PC-9 (cell line): ENCODE data around the gene MGAT5. TPM values are rescaled to one million over a fixed set of nuclear protein-coding genes. Genes with fewer than 3 reads are reported as not detected.

Source experiments
- BruUV-seq: library from RNA; stranded (reverse); fragments of 400-500 nt; replicated peaks from 2 replicates; lab custom pipeline; 2021; lab: Mats Ljungman, UMichigan
- CTCF ChIA-PET: fragments of 300-600 bp; sonication (Branson Sonifier 250); formaldehyde crosslinking; loops from one replicate; lab custom pipeline; 2022; ENCODE audit warnings: antibody characterized with exemption; lab: Charles Lee
- POLR2A ChIA-PET: fragments of 300-600 bp; sonication (Branson Sonifier 250); formaldehyde crosslinking; loops from one replicate; lab custom pipeline; 2022; ENCODE audit warnings: antibody characterized with exemption; ENCODE audit not compliant: unreplicated experiment; lab: Charles Lee
- DNase-seq, 2 experiments: peaks; one replicate each; pipeline versions ENCODE4 v3.0.0 to v3.0.0-alpha.2; 2015 to 2022; ENCODE audit warnings: mixed read lengths in 1 of 2
- H2AFZ ChIP-seq: fragments of 200-600 bp; sonication (generic); 2 replicates; pipeline ENCODE4 v1.8.1; 2017; ENCODE audit warnings: antibody characterized with exemption
- H3F3A ChIP-seq: fragments of 200-600 bp; sonication (generic); 2 replicates; pipeline ENCODE4 v1.8.1; 2017; ENCODE audit warnings: antibody characterized with exemption, mild to moderate bottlenecking, low read depth; ENCODE audit not compliant: insufficient read depth
- H3K27ac ChIP-seq: fragments of 200-600 bp; sonication (generic); 2 replicates; pipeline ENCODE4 v1.6.1; 2016; ENCODE audit warnings: mixed run types
- H3K27me3 ChIP-seq: fragments of 200-600 bp; sonication (generic); 2 replicates; pipeline ENCODE4 v1.6.1; 2016; ENCODE audit warnings: low read depth, mixed run types; ENCODE audit not compliant: insufficient read depth
- H3K36me3 ChIP-seq: fragments of 200-600 bp; sonication (generic); 2 replicates; pipeline ENCODE4 v1.6.1; 2016; ENCODE audit warnings: low read depth, mixed run types
- H3K4me1 ChIP-seq: fragments of 200-600 bp; sonication (generic); replicated peaks from 2 replicates; pipeline ENCODE4 v1.6.1; 2016; ENCODE audit warnings: mixed run types; ENCODE audit not compliant: insufficient read depth
- H3K4me2 ChIP-seq: fragments of 200-600 bp; sonication (generic); 2 replicates; pipeline ENCODE4 v1.6.1; 2017; ENCODE audit warnings: mixed run types
- H3K4me3 ChIP-seq: fragments of 200-600 bp; sonication (generic); 2 replicates; pipeline ENCODE4 v1.6.1; 2016; ENCODE audit warnings: mixed run types
- H3K79me2 ChIP-seq: fragments of 200-600 bp; sonication (generic); 2 replicates; pipeline ENCODE4 v1.6.1; 2017; ENCODE audit warnings: low read depth, mixed run types
- H3K9me2 ChIP-seq: fragments of 200-600 bp; sonication (generic); 2 replicates; pipeline ENCODE4 v1.8.1; 2017; ENCODE audit warnings: mild to moderate bottlenecking; ENCODE audit not compliant: insufficient read depth
- H3K9me3 ChIP-seq: fragments of 200-600 bp; sonication (generic); 2 replicates; pipeline ENCODE4 v1.8.1; 2016; ENCODE audit warnings: low read depth; ENCODE audit not compliant: insufficient read depth
- H4K20me1 ChIP-seq: fragments of 200-600 bp; sonication (generic); 2 replicates; pipeline ENCODE4 v1.8.1; 2017; ENCODE audit not compliant: insufficient read depth
- EZH2 ChIP-seq: fragments of 200-600 bp; sonication (generic); IDR thresholded peaks from 2 replicates; pipeline ENCODE4 v1.8.0; 2017; ENCODE audit warnings: antibody characterized with exemption, low read depth
- intact Hi-C: fragments of 100-400 bp; cut with micrococcal nuclease; formaldehyde crosslinking; loops from one replicate; pipeline ENCODE4 v1.10.0; 2022; ENCODE audit not compliant: unreplicated experiment
- total RNA-seq: library from RNA; stranded (reverse); gene quantifications from 2 replicates; pipeline ENCODE4 v1.2.3, GENCODE V29; 2021
- TF ChIP-seq, protein P1 (sequence below): fragments of 200-600 bp; sonication (generic); conservative IDR thresholded peaks from 2 replicates; pipeline ENCODE4 v1.6.1; 2017; ENCODE audit warnings: mixed run types, antibody characterized with exemption, mild to moderate bottlenecking, moderate library complexity

MGAT5 gene
- total RNA-seq, 1 experiment from 2014 or later, result 33.5 TPM

DNA sequence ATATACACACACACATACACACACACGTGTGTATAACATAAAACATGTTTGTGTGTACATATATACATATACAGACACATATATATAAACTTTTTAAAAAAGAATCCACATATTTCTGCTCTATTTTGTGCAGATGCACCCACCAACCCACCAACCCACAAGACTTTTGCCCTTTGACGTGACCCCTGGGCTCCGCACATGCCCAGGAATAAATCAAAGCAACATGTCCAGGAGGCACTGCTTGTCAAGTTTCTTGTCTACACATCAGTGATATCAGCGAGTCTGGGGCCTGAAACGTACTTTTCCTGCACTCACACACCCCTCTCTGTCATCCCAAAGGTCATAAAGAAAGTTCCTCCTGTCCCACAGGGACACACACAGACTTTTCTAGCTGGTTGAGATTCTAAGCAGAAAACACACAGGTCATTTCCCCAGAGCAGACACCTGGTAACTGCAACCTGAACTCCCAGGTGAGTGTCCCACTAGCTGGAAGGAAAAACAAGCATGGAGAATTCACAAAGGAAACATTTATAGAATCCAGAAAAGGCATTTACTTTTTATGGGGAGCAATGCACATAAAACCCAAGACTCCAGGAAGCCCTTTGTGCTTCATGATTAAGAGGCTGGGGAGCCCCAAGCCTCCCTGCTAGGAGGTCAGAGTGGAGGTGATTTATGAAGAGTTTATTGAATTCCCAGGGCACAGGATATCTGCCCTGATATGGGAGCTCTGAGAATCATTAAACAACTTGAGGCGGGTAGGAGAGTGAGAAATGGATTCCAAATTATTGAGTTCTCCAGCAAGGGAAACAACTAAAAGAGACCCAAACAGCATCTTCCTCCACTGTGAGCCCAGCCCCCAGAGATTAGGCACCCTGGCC, 211.6 kb downstream of the MGAT5 start:
- ChIA-PET CTCF (no interaction called here), POLR2A (no interaction called here)
- no peaks in the 10 kb centered on the region for H3K9me2 ChIP-seq
- no peaks in the 10 kb centered on the region for H4K20me1 ChIP-seq
- no peak overlapping the region for H3K4me3 ChIP-seq
- H3K4me2 ChIP-seq, result no peak overlapping the region
- BruUV-seq, result no TSS peak
- H3K9me3 ChIP-seq, result no peaks in the 10 kb centered on the region
- no peaks in the 10 kb centered on the region for H3F3A ChIP-seq
- H3K36me3 ChIP-seq, result no peaks in the 10 kb centered on the region
- H3K27ac ChIP-seq, result no peak overlapping the region
- TF ChIP-seq EZH2, result no peak
- TF ChIP-seq, protein P1, sequence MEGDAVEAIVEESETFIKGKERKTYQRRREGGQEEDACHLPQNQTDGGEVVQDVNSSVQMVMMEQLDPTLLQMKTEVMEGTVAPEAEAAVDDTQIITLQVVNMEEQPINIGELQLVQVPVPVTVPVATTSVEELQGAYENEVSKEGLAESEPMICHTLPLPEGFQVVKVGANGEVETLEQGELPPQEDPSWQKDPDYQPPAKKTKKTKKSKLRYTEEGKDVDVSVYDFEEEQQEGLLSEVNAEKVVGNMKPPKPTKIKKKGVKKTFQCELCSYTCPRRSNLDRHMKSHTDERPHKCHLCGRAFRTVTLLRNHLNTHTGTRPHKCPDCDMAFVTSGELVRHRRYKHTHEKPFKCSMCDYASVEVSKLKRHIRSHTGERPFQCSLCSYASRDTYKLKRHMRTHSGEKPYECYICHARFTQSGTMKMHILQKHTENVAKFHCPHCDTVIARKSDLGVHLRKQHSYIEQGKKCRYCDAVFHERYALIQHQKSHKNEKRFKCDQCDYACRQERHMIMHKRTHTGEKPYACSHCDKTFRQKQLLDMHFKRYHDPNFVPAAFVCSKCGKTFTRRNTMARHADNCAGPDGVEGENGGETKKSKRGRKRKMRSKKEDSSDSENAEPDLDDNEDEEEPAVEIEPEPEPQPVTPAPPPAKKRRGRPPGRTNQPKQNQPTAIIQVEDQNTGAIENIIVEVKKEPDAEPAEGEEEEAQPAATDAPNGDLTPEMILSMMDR, result no peak
- intact Hi-C loops, result loop anchor here (1.0 to 10.0 kb wide), 3 partner anchors 313 to 1249 kb away; no protein-coding TSS in a partner anchor
- H3K4me1 ChIP-seq, result no peaks in the 10 kb centered on the region
- no peaks in the 10 kb centered on the region for H3K79me2 ChIP-seq
- H3K27me3 ChIP-seq, result no peaks in the 10 kb centered on the region
- no peak overlapping the region for H2AFZ ChIP-seq
- DNase-seq, result no peak

DNA sequence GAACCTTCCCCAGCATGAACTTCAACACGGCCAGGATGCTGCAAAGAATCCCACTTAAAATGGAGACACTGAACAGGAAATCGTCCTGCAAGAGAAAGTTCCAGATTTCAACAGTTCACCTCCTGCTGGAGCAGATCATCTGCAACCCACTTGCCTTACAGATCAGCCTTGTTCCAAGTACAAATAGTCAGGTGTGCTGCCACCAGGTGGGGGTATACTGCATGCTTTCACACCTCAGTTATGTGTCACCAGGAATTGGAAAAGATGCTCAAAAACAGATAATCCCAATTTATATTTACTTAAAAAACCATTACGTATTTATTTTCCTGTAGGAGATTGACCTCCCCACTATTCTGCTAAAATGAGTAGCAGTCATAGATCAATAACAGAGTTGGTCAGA, 212.3 kb downstream of the MGAT5 start:
- no TSS peak for BruUV-seq
- ChIA-PET POLR2A (no interaction called here), CTCF (no interaction called here)
- Histone ChIP-seq H3F3A (no peaks in the 10 kb centered on the region), H3K4me1 (no peaks in the 10 kb centered on the region), H4K20me1 (no peaks in the 10 kb centered on the region), H3K79me2 (no peaks in the 10 kb centered on the region), H3K36me3 (no peaks in the 10 kb centered on the region), H3K4me3 (no peak overlapping the region), H3K9me2 (no peaks in the 10 kb centered on the region), H3K9me3 (no peaks in the 10 kb centered on the region), H3K4me2 (no peak overlapping the region), H3K27me3 (no peaks in the 10 kb centered on the region), H3K27ac (no peak overlapping the region), H2AFZ (no peak overlapping the region)
- TF ChIP-seq EZH2, result no peak
- TF ChIP-seq, protein P1, result peak; percentile 80
- intact Hi-C loops, result loop anchor here (1.0 to 10.0 kb wide), 3 partner anchors 313 to 1249 kb away; no protein-coding TSS in a partner anchor
- peak; percentile 39 to 45 for DNase-seq

DNA sequence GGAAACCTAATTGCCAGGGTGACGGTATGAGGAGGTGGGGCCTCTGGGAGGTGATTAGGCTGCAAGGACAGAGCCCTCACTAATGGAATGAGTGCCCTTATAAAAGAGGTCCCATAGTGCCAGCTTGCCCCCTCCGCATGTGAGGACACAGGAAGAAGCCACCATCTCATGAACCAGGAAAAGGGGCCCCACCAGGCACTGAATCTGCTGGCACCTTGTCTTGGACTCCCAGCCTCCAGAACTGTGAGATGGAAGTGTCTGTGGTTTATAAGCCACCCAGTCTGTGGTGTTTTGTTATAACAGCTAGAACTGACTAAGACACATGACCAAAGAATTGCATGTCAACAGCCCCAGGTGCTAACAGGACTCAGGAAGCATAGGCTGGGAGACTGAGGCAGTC, 214.3 kb downstream of the MGAT5 start:
- Histone ChIP-seq H3K9me2 (no peaks in the 10 kb centered on the region), H3F3A (no peaks in the 10 kb centered on the region), H3K79me2 (no peaks in the 10 kb centered on the region), H3K27ac (no peak overlapping the region), H4K20me1 (no peaks in the 10 kb centered on the region), H3K9me3 (no peaks in the 10 kb centered on the region), H3K4me3 (no peak overlapping the region), H3K4me2 (no peak overlapping the region), H3K27me3 (no peaks in the 10 kb centered on the region), H2AFZ (no peak overlapping the region), H3K36me3 (no peaks in the 10 kb centered on the region), H3K4me1 (no peaks in the 10 kb centered on the region)
- no TSS peak for BruUV-seq
- no peak for DNase-seq
- intact Hi-C loops, result loop anchor here (10.0 kb wide), 1 partner anchor 1247 kb away; no protein-coding TSS in a partner anchor
- no peak for TF ChIP-seq EZH2
- TF ChIP-seq, protein P1, result no peak
- CTCF ChIA-PET, result interaction anchor here (0.6 kb wide), 1 partner anchor 1240 kb away, joined by 6 read pairs; no protein-coding TSS in a partner anchor
- POLR2A ChIA-PET, result no interaction called here
